ENCODE results near the gene OR1D5. TPM values are rescaled to one million over a fixed set of nuclear protein-coding genes. Genes with fewer than 3 reads are reported as not detected.

Gene OR1D5
- total RNA-seq, 2 donors from 2014 or later: not detected

- H3K4me3 Mint-ChIP-seq: no peak overlapping the region
- no peak overlapping the region for H3K27ac Mint-ChIP-seq
- WGBS, 2 experiments (ENCODE audit: insufficient coverage in 1 of 2, insufficient read length in 1 of 2): 56 to 57% methylated on average over 10 to 11 of the region's 11 CpGs
- no peaks in the 10 kb centered on the region for H3K4me1 ChIP-seq (ENCODE audit: control insufficient read depth, insufficient read depth, low read length)
- no peak overlapping the region for H3K27ac ChIP-seq (ENCODE audit: low read depth, low read length)
- H3K9ac ChIP-seq (ENCODE audit: extremely low read depth, low read length, poor library complexity, severe bottlenecking): no peak overlapping the region
- peaks cover 26% of the 10 kb centered on the region for H3K9me3 Mint-ChIP-seq
- H3K4me1 Mint-ChIP-seq: no peaks in the 10 kb centered on the region
- no peak overlapping the region for H3K4me3 ChIP-seq (ENCODE audit: low read length)
- peaks cover 2% of the 10 kb centered on the region for H3K36me3 Mint-ChIP-seq (ENCODE audit: low read depth)
- H3K9me3 ChIP-seq (ENCODE audit: control insufficient read depth, low read length): peaks cover 17% of the 10 kb centered on the region
- peak; percentile 57 for TF ChIP-seq CTCF (conservative IDR thresholded peaks at IDR 0.05)
- peak; percentile 83 for DNase-seq
- peaks cover 29% of the 10 kb centered on the region for H3K27me3 Mint-ChIP-seq (ENCODE audit: insufficient read depth)
- H3K27me3 ChIP-seq (ENCODE audit: control insufficient read depth, insufficient read depth, low read length, poor library complexity, severe bottlenecking): peaks cover 8% of the 10 kb centered on the region
- no peaks in the 10 kb centered on the region for H3K36me3 ChIP-seq (ENCODE audit: control insufficient read depth, insufficient read depth, low read length)
These were observed 19.6 kb downstream of the OR1D5 start for GRCh38 chr17:3043737-3044365.

- Histone ChIP-seq H3K4me1 (ENCODE audit: control insufficient read depth, insufficient read depth, low read length) (no peaks in the 10 kb centered on the region), H3K27ac (ENCODE audit: low read depth, low read length) (no peak overlapping the region), H3K9ac (ENCODE audit: extremely low read depth, low read length, poor library complexity, severe bottlenecking) (no peak overlapping the region), H3K36me3 (ENCODE audit: control insufficient read depth, insufficient read depth, low read length) (no peaks in the 10 kb centered on the region), H3K9me3 (ENCODE audit: control insufficient read depth, low read length) (peaks cover 17% of the 10 kb centered on the region), H3K27me3 (ENCODE audit: control insufficient read depth, insufficient read depth, low read length, poor library complexity, severe bottlenecking) (peaks cover 4% of the 10 kb centered on the region), H3K4me3 (ENCODE audit: low read length) (no peak overlapping the region)
- Mint-ChIP-seq H3K9me3 (peaks cover 26% of the 10 kb centered on the region), H3K4me3 (no peak overlapping the region), H3K27me3 (ENCODE audit: insufficient read depth) (peaks cover 20% of the 10 kb centered on the region), H3K4me1 (no peaks in the 10 kb centered on the region), H3K27ac (no peak overlapping the region), H3K36me3 (ENCODE audit: low read depth) (peaks cover 2% of the 10 kb centered on the region)
- TF ChIP-seq CTCF (conservative IDR thresholded peaks at IDR 0.05): no peak
- WGBS, 2 experiments (ENCODE audit: insufficient coverage in 1 of 2, insufficient read length in 1 of 2): 87 to 91% methylated on average over 3 to 5 of the region's 5 CpGs
- no peak for DNase-seq
These were observed 22.5 kb downstream of the OR1D5 start for GRCh38 chr17:3040882-3041281.

GRCh38 chr17:3039736-3040135, 23.7 kb downstream of the OR1D5 start:
- 87 to 89% methylated on average over 6 of the region's 6 CpGs for WGBS, 2 experiments (ENCODE audit: insufficient coverage in 1 of 2, insufficient read length in 1 of 2)

More at GRCh38 chr17:3039736-3040135, 23.7 kb downstream of the OR1D5 start:
- Mint-ChIP-seq H3K27ac (no peak overlapping the region), H3K36me3 (ENCODE audit: low read depth) (peaks cover 2% of the 10 kb centered on the region), H3K9me3 (peaks cover 26% of the 10 kb centered on the region), H3K27me3 (ENCODE audit: insufficient read depth) (peaks cover 19% of the 10 kb centered on the region), H3K4me1 (no peaks in the 10 kb centered on the region), H3K4me3 (no peak overlapping the region)
- no peaks in the 10 kb centered on the region for H3K4me1 ChIP-seq (ENCODE audit: control insufficient read depth, insufficient read depth, low read length)
- DNase-seq: no peak
- H3K4me3 ChIP-seq (ENCODE audit: low read length): no peak overlapping the region
- H3K36me3 ChIP-seq (ENCODE audit: control insufficient read depth, insufficient read depth, low read length): no peaks in the 10 kb centered on the region
- no peak overlapping the region for H3K9ac ChIP-seq (ENCODE audit: extremely low read depth, low read length, poor library complexity, severe bottlenecking)
- H3K27ac ChIP-seq (ENCODE audit: low read depth, low read length): no peak overlapping the region
- no peak for TF ChIP-seq CTCF (conservative IDR thresholded peaks at IDR 0.05)
- H3K27me3 ChIP-seq (ENCODE audit: control insufficient read depth, insufficient read depth, low read length, poor library complexity, severe bottlenecking): peaks cover 4% of the 10 kb centered on the region
- H3K9me3 ChIP-seq (ENCODE audit: control insufficient read depth, low read length): peaks cover 16% of the 10 kb centered on the region

Data from endodermal cell (in vitro differentiated cells).